Small intestine (tissue), 7 donors: Measurements from ENCODE around the gene VPS37C. TPM values are rescaled to one million over a fixed set of nuclear protein-coding genes. Genes with fewer than 3 reads are reported as not detected.

Source experiments
- DNase-seq, 2 donors: peaks; one replicate each; pipeline versions ENCODE4 v3.0.0 to v3.0.0-alpha.2; 2013
- FAIRE-seq: peaks from 2 replicates; lab custom pipeline; 2012; peaks lifted over from hg19 to GRCh38; lab: Jason Lieb, UNC
- H3K27ac ChIP-seq, 3 donors: one replicate each; pipeline ENCODE4 v1.5.1; 2013; ENCODE audit warnings: low read length in 2 of 3, mild to moderate bottlenecking in 2 of 3, control low read depth in 1 of 3, inconsistent platforms in 1 of 3, low read depth in 1 of 3, moderate library complexity in 1 of 3
- H3K27me3 ChIP-seq, 3 donors: one replicate each; pipeline ENCODE4 v1.6.1; 2013; ENCODE audit warnings: low read length in 3 of 3, inconsistent platforms in 1 of 3; ENCODE audit not compliant: control insufficient read depth in 3 of 3, insufficient read depth in 3 of 3
- H3K36me3 ChIP-seq, 3 donors: one replicate each; pipeline ENCODE4 v1.6.1; 2013; ENCODE audit warnings: low read length in 3 of 3, inconsistent platforms in 1 of 3, low read depth in 1 of 3, mild to moderate bottlenecking in 1 of 3, moderate library complexity in 1 of 3; ENCODE audit not compliant: control insufficient read depth in 3 of 3, insufficient read depth in 2 of 3
- H3K4me1 ChIP-seq, 3 donors: one replicate each; pipeline ENCODE4 v1.6.1; 2013; ENCODE audit warnings: low read length in 2 of 3, inconsistent platforms in 1 of 3, low read depth in 1 of 3, mild to moderate bottlenecking in 1 of 3, moderate library complexity in 1 of 3; ENCODE audit not compliant: control insufficient read depth in 3 of 3, insufficient read depth in 2 of 3
- H3K4me3 ChIP-seq, 3 donors: one replicate each; pipeline ENCODE4 v1.5.1; 2013; ENCODE audit warnings: low read length in 3 of 3, control low read depth in 1 of 3, inconsistent platforms in 1 of 3, low read depth in 1 of 3, mild to moderate bottlenecking in 1 of 3, moderate library complexity in 1 of 3
- H3K9me3 ChIP-seq, 2 donors: one replicate each; pipeline ENCODE4 v1.6.1; 2013; ENCODE audit warnings: low read depth in 1 of 2, low read length in 1 of 2; ENCODE audit not compliant: control insufficient read depth in 2 of 2, insufficient read depth in 1 of 2
- WGBS, 3 donors: extraction: QIAGEN DNeasy Blood & Tissue Kit; methylation state at CpG; one replicate each; pipeline ENCODE4 v1.1.7; 2013; 5-methylcytosine and 5-hydroxymethylcytosine counted together
- polyA plus RNA-seq, 4 donors: library from polyadenylated mRNA; stranded (reverse) in 3 of 4; unstranded in 1 of 4; fragments of 200-250 nt in 3 of 4; fragments of 120-200 nt in 1 of 4; gene quantifications; one replicate each; pipeline versions ENCODE4 v1.2.1 to v1.2.3, GENCODE V29; 2013
- donor health status: healthy with polysubstance abuse.
- donor health status: control.
- donor health status: control.
- donor health status: Bipolar disorder and iron deficiency.
- donor health status: healthy.

Gene VPS37C
- polyA plus RNA-seq, 4 donors, result 17.8 to 40.4 (median 30.9) TPM

- no peaks in the 10 kb centered on the region for H3K27me3 ChIP-seq
- DNase-seq (no peak), FAIRE-seq (no peak)
- 54 to 68% (median 67%) methylated on average over 11 of the region's 11 CpGs for WGBS, 3 donors
- H3K4me1 ChIP-seq, result peaks cover 10 to 55% (median 17%) of the 10 kb centered on the region in 3 donors
- no peaks in the 10 kb centered on the region for H3K9me3 ChIP-seq
- H3K36me3 ChIP-seq, result peaks cover 0 to 51% (median 8%) of the 10 kb centered on the region in 3 donors
- no peak overlapping the region for H3K27ac ChIP-seq
- no peak overlapping the region for H3K4me3 ChIP-seq
Observed at GRCh38 chr11:61147791-61148620, 13.2 kb downstream of the VPS37C start.

DNA sequence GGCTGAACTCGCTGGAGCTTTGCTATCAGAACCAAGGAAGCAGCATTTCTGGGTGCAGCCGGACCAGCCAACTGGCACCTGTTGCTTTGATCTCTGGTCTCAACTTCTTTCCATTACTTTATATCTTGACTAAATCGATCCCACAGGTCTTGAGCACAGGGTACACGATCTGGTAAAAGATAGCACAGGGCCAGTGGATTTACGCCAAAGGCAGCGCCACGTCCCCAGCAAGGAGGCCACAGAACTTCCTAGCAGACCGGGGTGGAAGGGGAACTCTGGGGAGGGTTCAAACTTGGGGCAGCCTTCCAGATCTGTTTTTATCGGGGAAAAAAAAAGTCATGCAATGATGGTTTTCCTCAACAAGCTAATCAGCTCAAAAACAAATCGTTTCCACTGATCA, 14.0 kb downstream of the VPS37C start:
- no peaks in the 10 kb centered on the region for H3K27me3 ChIP-seq
- H3K27ac ChIP-seq, result no peak overlapping the region
- H3K36me3 ChIP-seq, result peaks cover 0 to 47% (median 8%) of the 10 kb centered on the region in 3 donors
- H3K4me3 ChIP-seq, result no peak overlapping the region
- FAIRE-seq (no peak), DNase-seq (no peak)
- H3K9me3 ChIP-seq, result no peaks in the 10 kb centered on the region
- 57 to 69% (median 67%) methylated on average over 10 of the region's 10 CpGs for WGBS, 3 donors
- H3K4me1 ChIP-seq, result peaks cover 10 to 48% (median 13%) of the 10 kb centered on the region in 3 donors

DNA sequence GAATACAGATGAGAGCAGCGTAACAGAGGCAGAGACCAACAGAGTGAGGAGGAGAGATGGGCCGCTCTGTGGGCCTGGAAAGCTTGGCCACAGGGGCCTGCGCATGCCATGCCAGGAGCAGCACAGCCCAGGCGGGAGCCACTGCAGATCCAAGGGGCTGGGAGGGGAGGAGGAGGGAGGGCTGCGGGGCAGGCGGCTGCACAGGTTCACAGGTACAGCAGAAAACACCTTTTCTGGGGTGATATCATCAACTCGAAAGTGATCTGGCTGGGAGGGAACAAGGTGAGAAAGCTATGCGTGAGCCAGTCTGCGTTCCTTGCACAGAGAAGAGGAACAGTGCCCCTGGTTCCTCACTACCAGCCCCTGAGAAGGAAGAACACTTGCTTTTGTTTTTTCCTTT, 14.8 kb downstream of the VPS37C start:
- Histone ChIP-seq H3K27ac (no peak overlapping the region), H3K4me1 (peaks cover 12 to 44% (median 14%) of the 10 kb centered on the region in 3 donors), H3K9me3 (no peaks in the 10 kb centered on the region), H3K36me3 (peaks cover 0 to 47% (median 8%) of the 10 kb centered on the region in 3 donors), H3K27me3 (no peaks in the 10 kb centered on the region), H3K4me3 (no peak overlapping the region)
- DNase-seq (peak in 1 of 2 donors; percentile 30), FAIRE-seq (no peak)
- 77 to 89% (median 86%) methylated on average over 8 to 9 of the region's 9 CpGs for WGBS, 3 donors

- WGBS, 3 donors, result 86 to 90% (median 89%) methylated on average over 17 of the region's 17 CpGs
- FAIRE-seq, result no peak
- peaks cover 8 to 44% (median 14%) of the 10 kb centered on the region in 3 donors for H3K4me1 ChIP-seq
Observed at GRCh38 chr11:61145228-61146005, 15.8 kb downstream of the VPS37C start.

GRCh38 chr11:61144511-61145179, 16.6 kb downstream of the VPS37C start:
- peaks cover 5 to 42% (median 8%) of the 10 kb centered on the region in 3 donors for H3K4me1 ChIP-seq
- 85 to 90% (median 85%) methylated on average over 16 of the region's 16 CpGs for WGBS, 3 donors
- DNase-seq (no peak), FAIRE-seq (no peak)
- no peaks in the 10 kb centered on the region for H3K9me3 ChIP-seq
- no peak overlapping the region for H3K27ac ChIP-seq
- no peaks in the 10 kb centered on the region for H3K27me3 ChIP-seq
- H3K4me3 ChIP-seq, result no peak overlapping the region
- H3K36me3 ChIP-seq, result peaks cover 0 to 41% (median 8%) of the 10 kb centered on the region in 3 donors

More at GRCh38 chr11:61145228-61146005, 15.8 kb downstream of the VPS37C start:
- Histone ChIP-seq H3K27ac (no peak overlapping the region), H3K9me3 (no peaks in the 10 kb centered on the region), H3K36me3 (peaks cover 0 to 40% (median 8%) of the 10 kb centered on the region in 3 donors), H3K27me3 (no peaks in the 10 kb centered on the region), H3K4me3 (no peak overlapping the region)
- no peak for DNase-seq

- Histone ChIP-seq H3K4me3 (no peak overlapping the region), H3K9me3 (no peaks in the 10 kb centered on the region), H3K36me3 (peaks cover 0 to 55% (median 5%) of the 10 kb centered on the region in 3 donors), H3K27ac (no peak overlapping the region), H3K4me1 (peaks cover 2 to 28% (median 4%) of the 10 kb centered on the region in 3 donors), H3K27me3 (no peaks in the 10 kb centered on the region)
- WGBS, 3 donors, result 90 to 100% (median 95%) methylated on average over 1 of the region's 1 CpG
- DNase-seq (no peak), FAIRE-seq (no peak)
Observed at GRCh38 chr11:61142424-61142823, 18.8 kb downstream of the VPS37C start.

DNA sequence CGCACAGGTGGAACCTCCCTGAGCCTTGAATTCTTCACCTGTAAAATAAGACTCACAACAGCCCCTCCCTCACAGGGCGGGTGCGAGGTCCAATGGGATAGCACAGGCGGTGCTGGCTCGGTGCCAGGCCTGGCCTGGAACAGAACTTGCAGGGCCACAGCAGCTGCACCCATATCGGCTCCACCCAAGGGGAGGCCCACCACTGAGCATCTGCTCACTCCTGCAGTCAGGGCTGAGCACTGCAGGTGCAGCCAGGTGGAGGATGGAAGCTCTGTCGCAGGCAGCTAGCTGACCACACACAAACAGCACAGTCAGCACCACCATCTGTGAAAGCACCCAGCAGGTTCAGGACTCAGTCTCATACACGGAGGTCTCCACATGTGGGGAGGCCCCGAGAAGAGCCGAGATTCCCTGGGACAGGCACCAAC, 19.6 kb downstream of the VPS37C start:
- H3K4me1 ChIP-seq, result peaks cover 2 to 21% (median 4%) of the 10 kb centered on the region in 3 donors
- H3K27ac ChIP-seq, result peak overlapping the region; percentile 38 to 78 (median 62)
- no peak overlapping the region for H3K4me3 ChIP-seq
- H3K9me3 ChIP-seq, result no peaks in the 10 kb centered on the region
- no peak for FAIRE-seq
- no peaks in the 10 kb centered on the region for H3K27me3 ChIP-seq
- peak; percentile 98 for DNase-seq
- 16 to 44% (median 30%) methylated on average over 10 of the region's 10 CpGs for WGBS, 3 donors
- H3K36me3 ChIP-seq, result peaks cover 0 to 55% (median 5%) of the 10 kb centered on the region in 3 donors

DNA sequence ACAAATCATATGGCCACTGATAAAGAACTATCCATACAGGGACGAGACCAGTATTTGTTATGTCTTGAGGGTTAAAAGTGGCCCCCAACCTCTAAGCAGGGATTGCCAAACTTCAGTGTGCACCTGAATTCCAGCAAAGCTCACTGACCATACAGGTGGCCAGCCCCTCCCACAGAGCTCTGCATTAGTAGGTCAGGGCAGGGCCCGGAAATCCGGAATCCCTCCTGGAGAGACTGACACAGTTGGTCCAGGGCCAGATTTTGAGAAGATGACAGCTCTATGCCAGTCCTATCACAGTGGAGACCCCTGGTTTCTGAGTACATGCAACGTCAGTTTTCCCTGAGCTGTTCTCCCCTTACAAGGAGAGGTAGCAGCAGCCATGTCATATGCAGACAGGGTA, 20.8 kb downstream of the VPS37C start:
- Histone ChIP-seq H3K27ac (peak overlapping the region in 1 of 3 donors; percentile 78), H3K4me1 (peaks cover 2 to 20% (median 4%) of the 10 kb centered on the region in 3 donors), H3K27me3 (no peaks in the 10 kb centered on the region), H3K36me3 (peaks cover 0 to 51% (median 0%) of the 10 kb centered on the region in 3 donors), H3K4me3 (no peak overlapping the region), H3K9me3 (no peaks in the 10 kb centered on the region)
- 65 to 86% (median 77%) methylated on average over 4 of the region's 4 CpGs for WGBS, 3 donors
- DNase-seq (no peak), FAIRE-seq (no peak)
